ENCODE results near the gene FDXACB1. TPM values are rescaled to one million over a fixed set of nuclear protein-coding genes. Genes with fewer than 3 reads are reported as not detected.

The FDXACB1 gene
- total RNA-seq, 1 donor from 2014 or later = 0.73 TPM

DNA sequence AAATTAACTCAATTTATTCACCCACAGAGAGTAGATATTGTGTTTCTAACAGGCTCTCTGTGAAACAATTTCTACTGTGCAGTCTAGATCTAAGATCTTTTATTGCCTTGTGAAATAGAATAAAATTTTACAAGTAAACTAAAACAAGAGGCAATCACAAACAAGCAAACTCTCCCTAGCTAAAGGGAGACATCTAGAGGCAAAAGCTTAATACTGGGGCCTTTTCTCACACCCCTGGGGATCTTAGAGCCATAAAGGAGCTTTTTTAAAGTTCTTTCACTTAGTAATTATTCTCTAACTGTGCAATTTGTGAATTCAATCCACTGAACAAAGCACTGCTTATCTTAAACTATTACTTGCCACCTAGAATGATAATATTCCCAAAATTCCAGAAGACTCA, 27.3 kb downstream of the FDXACB1 start:
- intact Hi-C loops (cut with DNase I) = no loop called here

DNA sequence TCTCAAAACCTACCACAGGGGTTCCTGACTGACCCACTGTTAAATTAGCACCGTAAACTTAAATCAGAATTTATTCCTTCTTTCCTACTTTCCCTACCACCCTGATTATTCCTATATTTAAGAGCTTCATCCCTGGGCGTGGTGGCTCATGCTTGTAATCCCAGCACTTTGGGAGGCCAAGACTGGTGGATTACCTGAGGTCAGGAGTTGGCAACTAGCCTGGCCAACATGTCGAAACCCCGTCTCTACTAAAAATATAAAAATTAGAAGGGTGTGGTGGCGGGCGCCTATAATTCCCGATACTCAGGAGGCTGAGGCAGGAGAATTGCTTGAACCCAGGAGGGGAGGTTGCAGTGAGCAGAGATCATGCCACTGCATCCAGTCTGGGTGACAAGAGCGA, 27.9 kb downstream of the FDXACB1 start:
- intact Hi-C loops (cut with DNase I) = no loop called here
- DNase-seq (ENCODE audit: low spot score) = no peak

More for the DNA sequence above, 27.3 kb downstream of the FDXACB1 start:
- no peak for DNase-seq (ENCODE audit: low spot score)

DNA sequence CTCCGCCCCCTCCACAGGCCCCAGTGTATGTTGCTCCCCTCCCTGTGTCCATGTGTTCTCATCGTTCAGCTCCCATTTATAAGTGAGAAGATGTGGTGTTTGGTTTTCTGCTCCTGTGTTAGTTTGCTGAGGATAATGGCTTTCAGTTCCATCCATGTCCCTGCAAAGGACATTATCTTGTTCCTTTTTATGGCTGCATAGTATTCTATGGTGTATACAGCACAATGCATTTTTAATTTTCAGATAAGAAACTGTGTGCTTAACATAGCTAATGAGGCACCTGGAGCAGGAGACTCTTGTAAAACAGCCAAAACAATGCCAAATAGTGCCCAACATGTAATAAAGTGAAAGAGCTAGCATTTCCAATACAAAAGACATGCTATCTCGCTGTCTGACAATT, 29.3 kb downstream of the FDXACB1 start:
- no peak for DNase-seq (ENCODE audit: low spot score)
- intact Hi-C loops (cut with DNase I) = no loop called here

DNA sequence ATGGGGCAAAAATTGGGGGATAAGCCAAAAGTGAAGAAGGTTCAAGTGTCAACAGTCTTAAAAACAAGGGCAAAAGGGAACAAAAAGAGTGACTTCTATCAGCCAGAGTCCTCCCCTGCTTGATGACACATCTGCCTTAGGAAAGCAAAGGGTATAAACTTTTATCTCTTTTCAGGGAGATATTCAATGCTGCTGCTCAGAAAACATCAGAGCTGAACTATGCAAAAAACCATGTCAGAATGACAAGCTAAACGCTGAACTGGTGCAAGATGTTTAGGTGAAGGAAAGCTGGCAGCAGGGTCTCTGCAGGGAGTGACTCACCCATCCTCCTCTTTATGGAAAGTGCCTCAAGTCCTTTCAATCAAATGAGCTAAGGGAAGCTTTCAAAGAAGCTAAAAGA, 32.3 kb downstream of the FDXACB1 start:
- intact Hi-C loops (cut with DNase I) = no loop called here
- DNase-seq (ENCODE audit: low spot score) = no peak

DNA sequence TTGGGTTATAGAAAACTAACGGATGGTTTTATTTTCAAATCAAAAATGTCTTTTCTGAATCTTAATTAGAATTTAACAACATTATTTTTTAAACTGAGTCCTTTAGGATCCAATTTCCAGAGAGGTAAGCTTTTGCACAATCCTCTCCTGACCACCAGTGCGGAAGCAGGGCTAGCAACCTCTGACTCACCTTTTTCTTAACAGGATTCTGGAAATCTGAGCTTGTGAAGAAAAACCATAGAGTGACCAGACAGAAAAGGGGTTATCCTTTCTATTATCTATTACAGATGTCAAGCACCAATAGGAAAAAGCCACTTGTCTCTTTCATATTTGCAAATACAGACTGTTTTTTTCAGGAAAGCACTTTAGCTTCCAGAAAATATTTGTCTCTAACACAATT, 32.9 kb downstream of the FDXACB1 start:
- intact Hi-C loops (cut with DNase I) = no loop called here
- DNase-seq (ENCODE audit: low spot score) = no peak

DNA sequence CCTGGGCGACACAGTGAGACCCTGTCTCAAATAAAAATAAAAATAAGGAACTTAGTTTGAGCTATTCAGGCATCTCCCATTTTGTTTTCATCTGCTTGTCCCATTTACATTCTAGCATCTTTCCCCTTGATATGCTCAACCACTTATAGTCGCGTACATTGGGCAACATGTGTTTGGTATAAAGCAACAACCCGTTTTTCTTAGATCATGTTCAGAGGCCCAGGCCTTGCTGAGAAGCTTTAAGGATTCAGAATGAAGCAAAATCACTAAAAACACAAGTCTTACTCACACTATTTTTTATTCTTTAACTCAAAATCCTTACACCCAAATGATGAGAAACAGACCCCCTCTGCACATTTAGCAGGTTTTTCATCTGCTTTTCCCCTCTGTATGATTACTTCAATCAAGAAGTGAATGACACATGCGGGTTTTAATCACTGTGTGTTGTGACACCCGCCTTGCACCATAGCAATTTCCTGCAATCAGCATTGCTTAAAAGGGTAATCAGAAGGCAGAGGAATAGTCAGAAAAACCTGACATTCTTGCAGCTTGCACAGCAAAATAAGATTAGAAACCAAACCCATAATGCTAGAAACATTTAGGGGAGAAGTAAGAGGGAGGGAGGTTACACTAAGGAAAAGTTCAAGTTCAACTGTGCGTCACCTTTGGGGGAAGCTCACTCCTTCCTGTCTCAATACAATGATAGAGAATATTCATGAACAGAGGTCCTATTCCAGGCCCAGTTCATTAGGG, 33.5 kb downstream of the FDXACB1 start:
- DNase-seq (ENCODE audit: low spot score) = no peak
- intact Hi-C loops (cut with DNase I) = no loop called here

DNA sequence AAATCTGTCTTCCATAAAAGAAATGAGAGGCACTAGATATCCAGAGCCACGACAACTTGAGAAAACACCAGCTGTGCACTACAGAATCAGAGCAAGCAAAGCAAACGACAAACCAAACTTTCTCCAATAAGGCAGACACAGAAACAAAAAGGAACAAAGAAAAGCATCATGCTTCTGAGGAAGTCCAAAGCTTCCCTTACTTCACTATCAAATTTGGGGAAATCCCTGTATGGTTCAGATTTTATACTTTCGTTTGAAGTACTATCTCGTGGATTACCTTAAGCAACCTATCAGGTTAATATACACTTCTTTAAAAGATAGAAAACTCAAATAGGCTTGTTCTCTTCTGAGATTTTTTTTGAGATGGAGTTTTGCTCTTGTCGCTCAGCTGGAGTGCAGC, 35.3 kb downstream of the FDXACB1 start:
- intact Hi-C loops (cut with DNase I) = loop anchor here (5.0 kb wide), 4 partner anchors 66 to 276 kb away; partner anchors contain the start of gene SIK2
- no peak for DNase-seq (ENCODE audit: low spot score)

DNA sequence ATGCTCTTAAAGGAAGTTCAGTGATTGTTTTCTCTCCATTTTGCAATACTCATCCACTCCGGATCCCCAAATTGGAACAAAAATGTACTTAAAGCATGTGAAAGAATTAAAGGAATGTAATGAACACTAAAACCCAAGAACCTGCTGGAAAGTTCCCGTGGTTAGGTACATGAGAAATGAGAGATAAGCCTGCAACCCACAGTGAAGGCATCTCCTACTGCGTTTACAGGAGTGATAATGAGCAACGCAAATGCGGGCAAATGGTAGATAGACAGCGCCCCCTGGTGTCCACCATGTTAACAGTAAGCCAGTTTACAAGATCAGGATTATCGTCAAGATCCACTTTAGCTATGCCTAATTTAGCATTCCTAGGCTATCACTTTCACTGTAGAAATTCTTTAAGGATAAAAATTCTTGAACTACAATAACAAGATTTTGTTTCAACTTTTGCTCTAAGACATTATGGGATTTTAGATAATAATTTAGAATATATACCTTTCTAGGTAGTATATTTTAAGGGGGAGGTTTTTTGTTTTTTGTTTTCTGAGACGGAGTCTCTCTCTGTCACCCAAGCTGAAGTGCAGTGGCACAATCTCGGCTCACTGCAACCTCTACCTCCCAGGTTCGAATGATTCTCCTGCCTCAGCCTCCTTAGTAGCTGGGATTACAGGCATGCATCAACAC, 37.5 kb downstream of the FDXACB1 start:
- DNase-seq (ENCODE audit: low spot score) = peak; percentile 89
- intact Hi-C loops (cut with DNase I) = loop anchor here (5.0 kb wide), 4 partner anchors 64 to 274 kb away; partner anchors contain the start of gene SIK2

DNA sequence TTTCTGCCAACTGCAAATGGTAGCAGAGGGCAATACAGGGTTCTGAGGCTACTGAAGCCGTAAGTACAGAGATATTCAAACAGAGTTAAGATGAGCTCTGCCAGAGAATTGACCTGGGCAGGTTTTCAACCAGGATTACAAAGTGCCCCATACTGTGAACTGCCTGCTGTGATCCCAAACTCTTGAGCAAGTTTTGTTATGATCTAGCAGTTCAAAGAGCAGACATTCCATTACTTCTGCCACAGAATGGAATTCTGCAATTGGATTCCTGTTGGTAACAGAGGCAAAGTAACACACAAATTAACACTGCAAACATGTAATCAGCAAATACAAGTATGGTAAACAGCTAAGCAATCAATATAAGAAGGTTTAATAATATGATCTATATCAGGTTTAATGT, 38.8 kb downstream of the FDXACB1 start:
- intact Hi-C loops (cut with DNase I) = loop anchor here (5.0 kb wide), 4 partner anchors 63 to 273 kb away; partner anchors contain the start of gene SIK2
- DNase-seq (ENCODE audit: low spot score) = no peak

DNA sequence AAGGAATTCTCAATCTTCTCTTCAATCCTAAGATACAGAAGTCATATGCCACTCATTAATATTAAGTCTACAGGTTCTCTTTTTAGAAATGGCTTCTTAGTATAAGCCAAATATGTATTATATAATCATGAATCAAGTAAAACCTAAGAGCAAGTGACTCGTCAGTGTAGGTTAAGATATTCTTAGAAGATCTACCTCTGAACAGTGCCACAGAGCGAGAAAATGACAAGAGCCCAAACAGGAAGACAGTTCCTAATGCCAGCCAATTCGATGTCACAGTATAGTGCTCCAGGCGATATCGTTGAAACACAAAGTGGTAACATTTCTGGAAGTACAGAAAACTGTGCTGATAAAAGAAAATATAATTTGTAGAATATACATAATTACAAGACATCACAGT, 40.9 kb downstream of the FDXACB1 start:
- DNase-seq (ENCODE audit: low spot score) = no peak
- intact Hi-C loops (cut with DNase I) = no loop called here

DNA sequence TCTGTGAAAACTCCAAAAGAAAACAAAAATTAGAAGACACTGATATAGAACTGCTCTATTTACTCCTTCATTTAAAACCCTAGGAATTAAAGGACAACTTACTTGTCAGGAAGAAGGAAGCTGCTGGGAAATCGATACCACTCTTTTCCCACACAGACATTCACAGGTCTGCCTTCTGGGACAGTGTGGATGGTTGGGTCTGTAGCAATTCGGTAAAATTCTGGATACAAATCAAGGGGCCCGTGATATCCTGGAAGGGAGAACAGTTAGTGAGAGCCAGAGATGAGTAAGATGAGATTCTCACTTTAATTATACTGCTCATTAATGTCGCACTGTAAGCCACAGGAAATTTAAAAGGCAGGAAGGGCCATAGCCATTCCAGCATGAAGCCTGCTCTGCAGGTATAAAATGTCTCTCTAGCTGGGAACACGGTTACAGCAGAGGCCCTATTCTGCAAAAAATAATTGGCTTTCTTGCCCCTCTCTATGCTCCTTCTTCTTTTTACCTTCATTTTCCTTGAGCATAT, 41.5 kb downstream of the FDXACB1 start:
- DNase-seq (ENCODE audit: low spot score) = no peak
- intact Hi-C loops (cut with DNase I) = no loop called here

DNA sequence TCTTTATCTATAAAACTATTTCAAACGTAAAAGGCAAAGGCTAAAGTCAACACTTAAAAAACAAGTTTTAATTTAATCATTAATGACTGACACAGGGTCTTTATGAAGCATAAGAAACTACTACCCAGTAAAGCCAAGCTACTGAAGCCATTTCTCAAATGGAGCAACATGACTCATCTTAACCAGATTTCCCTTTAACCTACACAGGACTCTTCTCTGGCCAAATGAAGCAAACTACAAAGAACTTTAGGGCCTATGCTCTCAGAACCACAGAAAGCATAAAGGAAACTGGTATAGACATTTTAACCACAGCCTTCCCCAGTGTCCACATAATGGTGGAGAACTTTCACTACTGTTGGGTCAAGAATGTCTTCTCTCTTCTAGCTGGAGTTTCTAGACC, 42.2 kb downstream of the FDXACB1 start:
- intact Hi-C loops (cut with DNase I) = no loop called here
- DNase-seq (ENCODE audit: low spot score) = no peak

DNA sequence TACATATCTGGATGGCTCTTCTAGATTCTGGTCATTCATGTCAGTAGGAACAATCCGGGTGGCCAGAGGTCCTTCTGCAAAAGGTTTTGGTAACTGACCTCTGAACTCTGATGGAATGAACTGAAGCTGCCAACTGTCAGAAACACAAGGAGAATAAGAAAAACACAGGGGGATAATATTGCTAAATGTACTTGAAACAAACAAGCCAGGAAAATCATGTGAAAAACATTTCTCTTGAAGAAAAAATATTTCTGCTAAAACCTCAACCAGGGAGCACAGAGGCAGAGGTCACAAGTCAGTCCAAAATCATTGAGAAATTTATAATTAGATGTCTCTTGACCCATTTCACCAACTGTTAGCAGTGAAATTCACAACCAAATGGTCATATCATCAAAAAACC, 42.8 kb downstream of the FDXACB1 start:
- intact Hi-C loops (cut with DNase I) = no loop called here
- DNase-seq (ENCODE audit: low spot score) = no peak

DNA sequence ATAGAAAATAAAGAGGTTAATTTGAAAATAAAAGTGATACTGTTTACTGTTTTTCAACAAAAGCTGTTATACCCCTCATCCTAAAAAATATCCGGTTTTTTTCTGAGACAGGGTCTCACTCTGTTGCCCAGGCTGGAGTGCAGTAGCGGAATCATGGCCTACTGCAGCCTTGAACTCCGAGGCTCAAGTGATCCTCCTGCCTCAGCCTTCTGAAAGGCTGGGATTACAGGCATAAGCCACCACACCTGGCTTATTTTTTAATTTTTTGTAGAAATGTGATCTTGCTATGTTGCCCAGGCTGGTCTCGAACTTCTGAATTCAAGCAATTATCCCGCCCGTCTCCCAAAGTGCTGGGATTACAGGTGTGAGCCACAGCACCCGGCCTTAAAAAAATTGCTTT, 43.3 kb downstream of the FDXACB1 start:
- intact Hi-C loops (cut with DNase I) = no loop called here
- DNase-seq (ENCODE audit: low spot score) = no peak

DNA sequence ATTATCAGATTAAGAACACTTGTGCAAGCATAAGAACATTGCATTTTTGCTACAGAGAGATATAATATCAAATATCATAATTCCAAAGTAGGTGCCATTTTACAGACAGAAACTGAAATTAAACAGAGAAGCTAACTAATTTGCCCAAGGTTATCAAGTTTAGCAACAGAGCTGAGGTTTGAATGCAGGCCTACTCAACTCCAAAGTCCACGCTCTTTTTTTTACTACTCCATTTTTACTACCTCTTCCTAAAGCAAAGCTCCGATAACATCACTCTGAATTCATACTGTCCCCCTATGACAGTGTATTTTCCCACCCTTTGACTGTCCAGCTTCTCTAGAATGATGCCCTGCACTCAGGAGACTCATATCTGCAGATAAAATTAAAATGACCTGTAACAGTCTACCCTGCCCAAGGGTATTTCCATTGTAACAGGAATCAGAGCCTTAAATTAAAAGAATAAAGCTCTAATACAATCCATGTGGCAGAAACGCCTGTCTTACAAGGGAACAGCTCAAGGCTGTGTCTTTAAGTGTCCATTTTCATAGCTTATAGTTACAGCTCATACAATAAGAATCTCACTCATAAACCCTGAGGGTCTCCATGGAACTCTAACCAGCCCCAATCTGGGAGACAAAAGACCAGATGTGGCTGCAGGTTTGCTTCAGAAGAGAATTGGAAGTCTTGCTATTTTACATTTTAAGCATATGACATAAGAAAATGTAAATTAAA, 44.4 kb downstream of the FDXACB1 start:
- intact Hi-C loops (cut with DNase I) = no loop called here
- no peak for DNase-seq (ENCODE audit: low spot score)

DNA sequence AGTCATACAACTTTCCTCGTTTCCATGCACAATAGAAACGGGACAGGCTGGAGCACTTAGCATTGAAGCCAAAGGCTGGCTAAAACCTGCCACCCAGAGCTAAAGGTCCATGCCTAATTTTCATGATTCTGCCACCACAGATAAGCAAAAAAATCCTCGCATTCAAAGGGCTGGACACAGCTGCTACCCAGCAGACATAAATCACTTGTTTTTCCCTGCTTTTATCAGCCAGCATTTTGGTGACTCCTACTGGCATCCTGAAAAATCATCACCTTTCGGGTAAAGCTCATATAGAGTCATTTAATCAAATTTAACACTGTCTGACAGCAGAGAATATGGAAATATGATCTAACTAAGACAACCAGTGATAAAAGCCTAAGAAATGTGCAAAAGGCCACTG, 45.4 kb downstream of the FDXACB1 start:
- DNase-seq (ENCODE audit: low spot score) = no peak
- intact Hi-C loops (cut with DNase I) = no loop called here

DNA sequence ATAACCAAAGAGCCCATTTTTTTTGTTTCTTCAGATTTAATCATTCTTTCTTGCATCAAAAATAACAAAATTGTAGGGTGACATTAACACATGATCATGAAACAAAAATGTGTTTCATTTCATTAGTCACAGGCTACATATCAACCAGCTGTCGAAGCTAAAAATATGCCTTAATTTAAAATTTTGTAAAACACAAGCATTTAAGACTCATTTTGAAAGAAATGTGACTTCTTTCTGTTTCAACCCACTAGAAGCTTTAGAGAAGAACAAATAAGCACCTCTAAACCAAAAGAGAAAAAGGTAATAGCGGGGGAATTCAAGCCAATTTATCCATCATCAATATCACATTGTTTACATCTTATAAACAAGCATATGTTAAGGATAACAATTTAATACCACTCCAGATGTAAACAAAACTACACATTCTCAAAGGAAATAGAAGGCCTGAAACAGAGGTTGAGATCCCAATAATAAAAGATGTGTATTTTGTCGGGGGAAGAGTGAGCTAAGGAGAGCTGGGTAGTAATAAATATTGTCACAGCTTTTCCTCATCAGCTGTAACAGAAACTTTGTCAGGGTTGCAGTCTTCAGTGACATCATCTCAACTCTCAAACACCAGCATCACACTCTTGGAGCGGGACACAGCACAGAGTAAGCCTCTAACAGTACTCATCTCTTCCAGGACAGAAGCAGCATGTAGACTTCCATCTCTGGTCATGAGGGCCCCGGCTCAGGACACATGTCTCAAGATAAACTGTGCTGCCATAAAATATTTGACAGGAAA, 49.6 kb downstream of the FDXACB1 start:
- DNase-seq (ENCODE audit: low spot score) = no peak

DNA sequence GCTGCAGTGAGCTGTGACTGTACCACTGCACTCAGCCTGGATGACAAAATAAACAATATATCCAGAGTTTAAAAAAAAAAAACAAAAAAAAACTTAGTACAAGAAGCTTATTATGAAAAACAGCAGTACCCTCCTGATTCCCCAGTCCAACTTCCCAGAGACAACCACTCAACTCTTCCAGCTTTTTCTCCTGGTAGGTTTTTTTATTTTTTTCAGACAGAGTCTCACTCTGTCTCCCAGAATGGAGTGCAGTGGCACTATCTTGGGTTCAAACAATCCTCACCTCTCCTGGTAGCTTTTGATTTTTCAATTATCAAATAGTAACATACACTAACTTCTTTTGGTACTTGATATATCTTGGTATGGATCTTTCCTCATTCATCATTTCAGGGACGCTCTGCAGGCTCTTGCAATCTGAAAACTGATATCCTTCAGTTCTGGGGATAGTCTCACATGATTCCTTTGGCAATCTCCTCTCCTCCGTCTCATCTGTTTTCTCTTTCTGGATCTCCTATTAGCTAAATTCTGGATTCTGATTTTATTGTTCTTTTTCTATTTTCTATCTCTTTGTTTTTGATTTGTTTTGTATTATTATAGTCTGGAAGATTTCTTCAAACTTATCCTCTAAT, 52.5 kb downstream of the FDXACB1 start:
- intact Hi-C loops (cut with DNase I) = no loop called here
- DNase-seq (ENCODE audit: low spot score) = no peak

More for the DNA sequence above, 49.6 kb downstream of the FDXACB1 start:
- intact Hi-C loops (cut with DNase I) = no loop called here

Measured in cardiac septum (tissue), 1 donor.